ENCODE results near the gene TUT7.

The TUT7 gene

GRCh38 chr9:86376016-86376415 lies 21.8 kb upstream of the TUT7 start:
- no peaks in the 10 kb centered on the region for H3K79me2 ChIP-seq (ENCODE audit: insufficient read depth, low read length)
- no peaks in the 10 kb centered on the region for H3K27me3 ChIP-seq (ENCODE audit: insufficient read depth, low read length, poor library complexity)
- H3K9me3 ChIP-seq (ENCODE audit: insufficient read depth, low read length, severe bottlenecking): no peaks in the 10 kb centered on the region
- TF ChIP-seq EZH2 (IDR thresholded peaks at IDR 0.05; ENCODE audit: borderline replicate concordance, low read depth, low read length, severe bottlenecking) (no peak), CTCF (IDR thresholded peaks at IDR 0.05; ENCODE audit: borderline replicate concordance, extremely low read depth, low read length, poor library complexity, severe bottlenecking) (no peak)
- no peaks in the 10 kb centered on the region for H3K4me1 ChIP-seq (ENCODE audit: insufficient read depth, low read length)
- no peak overlapping the region for H3K4me2 ChIP-seq (ENCODE audit: insufficient read depth, low read length)
- no peaks in the 10 kb centered on the region for H4K20me1 ChIP-seq (ENCODE audit: insufficient read depth, low read length)
- no peak overlapping the region for H2AFZ ChIP-seq (ENCODE audit: low read depth, low read length)
- no peak for DNase-seq
- H3K9ac ChIP-seq (ENCODE audit: low read depth, low read length): no peak overlapping the region
- no peak overlapping the region for H3K4me3 ChIP-seq (ENCODE audit: low read depth in 1 of 2, low read length in 2 of 2)
- H3K36me3 ChIP-seq (ENCODE audit: insufficient read depth, low read length): no peaks in the 10 kb centered on the region
- no peak for ATAC-seq (ENCODE audit: insufficient read depth, low read depth)
- no peak overlapping the region for H3K27ac ChIP-seq (ENCODE audit: low read length)

GRCh38 chr9:86369810-86370209 lies 15.6 kb upstream of the TUT7 start:
- no peaks in the 10 kb centered on the region for H3K27me3 ChIP-seq (ENCODE audit: insufficient read depth, low read length, poor library complexity)
- no peaks in the 10 kb centered on the region for H4K20me1 ChIP-seq (ENCODE audit: insufficient read depth, low read length)
- ATAC-seq (ENCODE audit: insufficient read depth, low read depth) (no peak), DNase-seq (no peak)
- peaks cover 22% of the 10 kb centered on the region for H3K9me3 ChIP-seq (ENCODE audit: insufficient read depth, low read length, severe bottlenecking)
- no peak for TF ChIP-seq CTCF (IDR thresholded peaks at IDR 0.05; ENCODE audit: borderline replicate concordance, extremely low read depth, low read length, poor library complexity, severe bottlenecking)
- TF ChIP-seq EZH2 (IDR thresholded peaks at IDR 0.05; ENCODE audit: borderline replicate concordance, low read depth, low read length, severe bottlenecking): no peak
- no peaks in the 10 kb centered on the region for H3K4me1 ChIP-seq (ENCODE audit: insufficient read depth, low read length)
- no peak overlapping the region for H3K27ac ChIP-seq (ENCODE audit: low read length)
- no peak overlapping the region for H3K4me2 ChIP-seq (ENCODE audit: insufficient read depth, low read length)
- no peak overlapping the region for H3K4me3 ChIP-seq (ENCODE audit: low read depth in 1 of 2, low read length in 2 of 2)
- H3K36me3 ChIP-seq (ENCODE audit: insufficient read depth, low read length): no peaks in the 10 kb centered on the region
- H2AFZ ChIP-seq (ENCODE audit: low read depth, low read length): no peak overlapping the region
- no peak overlapping the region for H3K9ac ChIP-seq (ENCODE audit: low read depth, low read length)
- no peaks in the 10 kb centered on the region for H3K79me2 ChIP-seq (ENCODE audit: insufficient read depth, low read length)

- ATAC-seq (ENCODE audit: insufficient read depth, low read depth): no peak
- no peak overlapping the region for H3K27ac ChIP-seq (ENCODE audit: low read length)
Measured at GRCh38 chr9:86368871-86369521, 14.8 kb upstream of the TUT7 start.

More at GRCh38 chr9:86368871-86369521, 14.8 kb upstream of the TUT7 start:
- H3K9ac ChIP-seq (ENCODE audit: low read depth, low read length): no peak overlapping the region
- no peak for DNase-seq
- H4K20me1 ChIP-seq (ENCODE audit: insufficient read depth, low read length): no peaks in the 10 kb centered on the region
- H2AFZ ChIP-seq (ENCODE audit: low read depth, low read length): no peak overlapping the region
- H3K9me3 ChIP-seq (ENCODE audit: insufficient read depth, low read length, severe bottlenecking): peaks cover 22% of the 10 kb centered on the region
- no peak overlapping the region for H3K4me3 ChIP-seq (ENCODE audit: low read depth in 1 of 2, low read length in 2 of 2)
- no peak overlapping the region for H3K4me2 ChIP-seq (ENCODE audit: insufficient read depth, low read length)
- TF ChIP-seq EZH2 (IDR thresholded peaks at IDR 0.05; ENCODE audit: borderline replicate concordance, low read depth, low read length, severe bottlenecking) (no peak), CTCF (IDR thresholded peaks at IDR 0.05; ENCODE audit: borderline replicate concordance, extremely low read depth, low read length, poor library complexity, severe bottlenecking) (no peak)
- H3K36me3 ChIP-seq (ENCODE audit: insufficient read depth, low read length): no peaks in the 10 kb centered on the region
- H3K79me2 ChIP-seq (ENCODE audit: insufficient read depth, low read length): no peaks in the 10 kb centered on the region
- no peaks in the 10 kb centered on the region for H3K27me3 ChIP-seq (ENCODE audit: insufficient read depth, low read length, poor library complexity)
- no peaks in the 10 kb centered on the region for H3K4me1 ChIP-seq (ENCODE audit: insufficient read depth, low read length)

Measured in DND-41 (cell line).